ENCODE results near the gene PYCR2.

The PYCR2 gene

DNA sequence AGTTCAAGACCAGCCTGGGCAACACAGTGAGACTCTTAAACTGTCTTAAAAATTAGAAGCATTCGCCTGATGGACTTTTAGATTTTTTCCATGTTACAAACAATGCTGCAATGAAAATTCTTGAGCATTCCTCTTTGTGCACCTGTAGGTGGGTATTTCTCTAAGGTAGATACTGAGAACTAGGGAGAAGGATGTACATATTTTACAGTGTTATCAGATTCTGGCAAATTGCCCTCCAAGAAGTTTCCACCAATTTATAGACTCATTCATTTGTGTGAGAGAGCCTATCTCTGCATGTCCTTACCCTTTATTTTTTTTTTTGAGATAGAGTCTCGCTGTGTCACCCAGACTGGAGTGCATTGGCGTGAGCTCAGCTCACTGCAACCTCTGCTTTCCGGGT, 29.3 kb upstream of the PYCR2 start:
- no peak for DNase-seq
- Histone ChIP-seq H3K27ac (no peak overlapping the region), H3K36me3 (no peaks in the 10 kb centered on the region), H3K9me3 (ENCODE audit: severe bottlenecking) (no peaks in the 10 kb centered on the region), H3K27me3 (ENCODE audit: insufficient read depth, low read depth, severe bottlenecking) (no peaks in the 10 kb centered on the region), H3K4me3 (ENCODE audit: low read depth, low read length) (no peak overlapping the region)
- TF ChIP-seq, protein P1, sequence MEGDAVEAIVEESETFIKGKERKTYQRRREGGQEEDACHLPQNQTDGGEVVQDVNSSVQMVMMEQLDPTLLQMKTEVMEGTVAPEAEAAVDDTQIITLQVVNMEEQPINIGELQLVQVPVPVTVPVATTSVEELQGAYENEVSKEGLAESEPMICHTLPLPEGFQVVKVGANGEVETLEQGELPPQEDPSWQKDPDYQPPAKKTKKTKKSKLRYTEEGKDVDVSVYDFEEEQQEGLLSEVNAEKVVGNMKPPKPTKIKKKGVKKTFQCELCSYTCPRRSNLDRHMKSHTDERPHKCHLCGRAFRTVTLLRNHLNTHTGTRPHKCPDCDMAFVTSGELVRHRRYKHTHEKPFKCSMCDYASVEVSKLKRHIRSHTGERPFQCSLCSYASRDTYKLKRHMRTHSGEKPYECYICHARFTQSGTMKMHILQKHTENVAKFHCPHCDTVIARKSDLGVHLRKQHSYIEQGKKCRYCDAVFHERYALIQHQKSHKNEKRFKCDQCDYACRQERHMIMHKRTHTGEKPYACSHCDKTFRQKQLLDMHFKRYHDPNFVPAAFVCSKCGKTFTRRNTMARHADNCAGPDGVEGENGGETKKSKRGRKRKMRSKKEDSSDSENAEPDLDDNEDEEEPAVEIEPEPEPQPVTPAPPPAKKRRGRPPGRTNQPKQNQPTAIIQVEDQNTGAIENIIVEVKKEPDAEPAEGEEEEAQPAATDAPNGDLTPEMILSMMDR (IDR thresholded peaks at IDR 0.05; ENCODE audit: low read depth, low read length) = no peak

DNA sequence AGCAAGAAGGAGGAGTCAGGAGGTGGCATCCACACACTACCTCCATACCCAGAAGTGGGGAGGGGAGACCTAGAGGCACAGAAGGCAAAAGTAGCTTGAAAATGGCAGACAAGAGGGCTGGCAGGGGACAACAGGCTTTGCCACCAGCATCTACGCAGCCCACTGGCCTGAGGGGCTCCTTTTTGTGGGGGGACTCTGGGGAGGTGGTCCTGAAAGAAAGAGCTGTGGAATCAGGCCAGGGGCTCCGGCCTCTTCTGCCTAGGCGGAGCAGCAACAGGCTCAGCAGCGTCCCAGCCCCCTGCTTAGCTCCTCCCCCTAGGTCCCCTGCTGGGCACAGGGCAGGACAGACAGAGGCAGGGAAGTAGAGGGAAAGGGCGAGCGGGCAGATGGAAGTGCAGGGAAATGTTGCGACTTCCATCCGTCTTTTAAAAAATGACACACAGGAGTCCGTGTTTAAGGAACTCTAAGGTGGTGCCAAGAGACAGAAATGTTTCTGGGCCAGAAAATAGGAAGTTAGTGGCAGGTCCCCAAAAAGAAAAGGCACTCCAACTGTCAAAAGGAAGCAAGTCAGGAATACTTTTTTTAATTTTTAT, 27.0 kb upstream of the PYCR2 start:
- no peak for DNase-seq
- Histone ChIP-seq H3K36me3 (no peaks in the 10 kb centered on the region), H3K4me3 (ENCODE audit: low read depth, low read length) (no peak overlapping the region), H3K27ac (no peak overlapping the region), H3K9me3 (ENCODE audit: severe bottlenecking) (no peaks in the 10 kb centered on the region), H3K27me3 (ENCODE audit: insufficient read depth, low read depth, severe bottlenecking) (no peaks in the 10 kb centered on the region)
- TF ChIP-seq, protein P1 (IDR thresholded peaks at IDR 0.05; ENCODE audit: low read depth, low read length) = no peak

DNA sequence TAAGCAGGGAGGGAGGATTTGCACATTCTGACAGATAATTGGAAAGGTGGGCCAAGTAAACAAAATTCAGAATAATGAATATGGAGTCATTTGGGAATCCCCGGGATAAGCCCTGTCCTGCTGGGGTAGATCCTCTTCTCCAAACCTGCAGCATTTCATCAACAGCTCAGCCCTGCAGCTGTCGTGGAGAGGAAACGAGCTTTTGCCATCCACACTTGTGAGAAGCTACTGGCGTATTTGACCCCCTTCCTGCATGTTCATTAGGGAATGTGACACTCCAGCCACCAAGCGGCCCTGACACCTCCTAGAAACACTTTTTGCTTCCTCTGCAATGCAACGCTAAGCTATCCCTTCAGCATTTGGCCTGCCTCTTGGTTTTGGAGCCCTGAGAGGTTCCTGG, 25.0 kb upstream of the PYCR2 start:
- Histone ChIP-seq H3K27me3 (ENCODE audit: insufficient read depth, low read depth, severe bottlenecking) (no peaks in the 10 kb centered on the region), H3K4me3 (ENCODE audit: low read depth, low read length) (no peak overlapping the region), H3K9me3 (ENCODE audit: severe bottlenecking) (no peaks in the 10 kb centered on the region), H3K36me3 (no peaks in the 10 kb centered on the region), H3K27ac (no peak overlapping the region)
- DNase-seq = no peak
- TF ChIP-seq, protein P1 (IDR thresholded peaks at IDR 0.05; ENCODE audit: low read depth, low read length) = no peak

DNA sequence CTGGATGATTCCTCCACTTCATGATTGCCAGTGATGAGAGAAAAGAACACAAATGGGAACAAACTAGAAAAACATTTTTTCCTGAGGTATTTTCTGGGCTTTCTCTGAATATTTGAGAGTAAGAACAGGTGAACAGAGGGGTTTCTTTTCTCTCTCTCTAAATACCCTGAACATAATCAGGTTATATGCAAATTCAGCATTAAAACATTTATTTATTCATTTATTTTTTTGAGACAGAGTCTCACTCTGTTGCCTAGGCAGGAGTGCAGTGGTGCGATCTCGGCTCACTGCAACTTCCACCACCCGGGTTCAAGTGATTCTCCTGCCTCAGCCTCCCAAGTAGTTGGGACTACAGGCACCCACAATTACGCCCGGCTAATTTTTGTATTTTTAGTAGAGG, 22.8 kb upstream of the PYCR2 start:
- Histone ChIP-seq H3K27ac (no peak overlapping the region), H3K36me3 (no peaks in the 10 kb centered on the region), H3K27me3 (ENCODE audit: insufficient read depth, low read depth, severe bottlenecking) (no peaks in the 10 kb centered on the region), H3K4me3 (ENCODE audit: low read depth, low read length) (no peak overlapping the region), H3K9me3 (ENCODE audit: severe bottlenecking) (no peaks in the 10 kb centered on the region)
- DNase-seq = no peak
- TF ChIP-seq, protein P1 (IDR thresholded peaks at IDR 0.05; ENCODE audit: low read depth, low read length) = no peak

DNA sequence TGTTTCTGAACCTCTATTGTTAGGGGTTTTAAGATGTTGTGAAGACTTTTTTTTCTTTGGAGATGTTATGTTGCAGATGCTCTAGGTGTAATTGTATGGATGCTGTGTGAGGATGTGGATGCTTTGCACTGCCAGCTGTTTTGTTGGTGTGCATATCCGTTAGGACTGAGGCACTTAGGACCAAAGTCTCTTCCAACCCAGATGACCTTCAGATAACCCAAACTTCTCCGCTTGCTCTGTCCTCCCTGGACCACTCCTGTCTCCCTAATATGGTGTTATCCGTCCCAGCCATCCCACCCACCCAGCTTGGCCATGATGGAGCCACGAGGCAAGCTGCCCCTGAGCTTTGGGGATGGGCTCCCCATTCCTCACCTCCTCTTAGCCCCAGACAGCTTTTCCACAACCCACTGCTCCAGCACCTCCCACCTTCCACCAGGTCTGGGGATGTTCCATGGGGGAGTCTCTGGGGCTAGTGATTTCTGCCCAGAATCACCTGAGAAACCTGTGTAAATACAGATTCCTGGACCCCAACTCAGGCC, 22.1 kb upstream of the PYCR2 start:
- Histone ChIP-seq H3K27ac (no peak overlapping the region), H3K27me3 (ENCODE audit: insufficient read depth, low read depth, severe bottlenecking) (no peaks in the 10 kb centered on the region), H3K36me3 (no peaks in the 10 kb centered on the region), H3K9me3 (ENCODE audit: severe bottlenecking) (no peaks in the 10 kb centered on the region), H3K4me3 (ENCODE audit: low read depth, low read length) (no peak overlapping the region)
- no peak for DNase-seq
- TF ChIP-seq, protein P1 (IDR thresholded peaks at IDR 0.05; ENCODE audit: low read depth, low read length) = no peak

DNA sequence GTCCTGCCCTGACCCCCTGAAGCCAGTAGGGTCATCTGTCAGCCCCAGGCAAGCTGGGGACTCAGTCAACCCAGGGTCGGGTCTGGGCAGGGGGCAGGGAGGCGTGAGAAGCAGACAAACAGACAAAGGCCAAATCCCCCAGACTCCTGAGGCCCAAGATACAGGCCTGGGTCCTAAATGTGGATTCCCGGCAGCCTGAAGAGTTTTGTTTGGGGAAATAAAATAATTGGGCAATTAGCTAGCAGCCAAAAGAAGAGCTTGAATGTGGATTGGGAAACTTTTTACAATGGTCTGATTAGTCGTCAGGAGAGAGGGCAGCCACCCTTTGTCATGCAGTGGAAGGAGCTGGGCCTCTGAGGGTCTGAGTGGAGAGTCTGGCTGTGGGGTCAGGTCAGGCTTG, 21.5 kb upstream of the PYCR2 start:
- Histone ChIP-seq H3K9me3 (ENCODE audit: severe bottlenecking) (no peaks in the 10 kb centered on the region), H3K27me3 (ENCODE audit: insufficient read depth, low read depth, severe bottlenecking) (no peaks in the 10 kb centered on the region), H3K36me3 (no peaks in the 10 kb centered on the region), H3K27ac (no peak overlapping the region), H3K4me3 (ENCODE audit: low read depth, low read length) (no peak overlapping the region)
- TF ChIP-seq, protein P1 (IDR thresholded peaks at IDR 0.05; ENCODE audit: low read depth, low read length) = no peak
- DNase-seq = no peak
